ENCODE data around the gene NBPF15.
"Not testable (repeated sequence)": the region's sequence is repeated elsewhere in the genome, so short reads cannot be mapped to it uniquely, and the experiment has no call there.

DNA sequence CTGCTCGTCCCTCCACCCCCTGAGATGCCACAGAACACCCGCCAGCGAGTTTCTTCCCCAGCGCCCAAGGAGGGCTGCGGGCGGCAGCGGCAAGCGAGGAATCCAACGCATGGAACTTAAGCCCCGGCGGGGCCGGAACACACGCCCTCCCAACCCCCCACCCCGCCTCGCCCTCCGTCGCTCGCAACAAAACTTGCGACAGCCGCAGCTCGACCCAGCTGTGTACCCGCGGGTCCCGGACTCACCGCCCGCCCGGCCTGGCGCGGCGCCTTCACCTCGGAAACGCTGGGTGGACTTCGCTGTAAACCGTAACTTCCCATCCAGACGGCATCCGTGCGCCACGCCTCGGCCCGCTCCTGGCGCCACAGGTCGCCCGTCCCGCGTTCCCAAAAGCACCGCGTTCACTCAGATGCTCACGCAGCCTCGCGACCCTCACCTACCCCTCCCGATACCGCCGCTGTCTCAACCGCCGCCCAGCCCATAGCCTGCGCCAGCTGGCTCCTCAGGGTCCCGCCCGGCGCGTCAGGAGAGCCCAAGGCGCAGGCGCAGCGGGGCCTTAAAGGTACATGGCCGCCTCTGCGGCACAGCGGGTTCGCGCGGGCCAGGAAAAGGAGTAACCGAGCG is at the start of gene NBPF15:
- TF ChIP-seq POLR2AphosphoS5 (IDR thresholded peaks at IDR 0.05; ENCODE audit: low read depth); SPI1 (IDR thresholded peaks at IDR 0.05; ENCODE audit: borderline replicate concordance, low read depth): not testable (repeated sequence)
- TF ChIP-seq, protein P1, sequence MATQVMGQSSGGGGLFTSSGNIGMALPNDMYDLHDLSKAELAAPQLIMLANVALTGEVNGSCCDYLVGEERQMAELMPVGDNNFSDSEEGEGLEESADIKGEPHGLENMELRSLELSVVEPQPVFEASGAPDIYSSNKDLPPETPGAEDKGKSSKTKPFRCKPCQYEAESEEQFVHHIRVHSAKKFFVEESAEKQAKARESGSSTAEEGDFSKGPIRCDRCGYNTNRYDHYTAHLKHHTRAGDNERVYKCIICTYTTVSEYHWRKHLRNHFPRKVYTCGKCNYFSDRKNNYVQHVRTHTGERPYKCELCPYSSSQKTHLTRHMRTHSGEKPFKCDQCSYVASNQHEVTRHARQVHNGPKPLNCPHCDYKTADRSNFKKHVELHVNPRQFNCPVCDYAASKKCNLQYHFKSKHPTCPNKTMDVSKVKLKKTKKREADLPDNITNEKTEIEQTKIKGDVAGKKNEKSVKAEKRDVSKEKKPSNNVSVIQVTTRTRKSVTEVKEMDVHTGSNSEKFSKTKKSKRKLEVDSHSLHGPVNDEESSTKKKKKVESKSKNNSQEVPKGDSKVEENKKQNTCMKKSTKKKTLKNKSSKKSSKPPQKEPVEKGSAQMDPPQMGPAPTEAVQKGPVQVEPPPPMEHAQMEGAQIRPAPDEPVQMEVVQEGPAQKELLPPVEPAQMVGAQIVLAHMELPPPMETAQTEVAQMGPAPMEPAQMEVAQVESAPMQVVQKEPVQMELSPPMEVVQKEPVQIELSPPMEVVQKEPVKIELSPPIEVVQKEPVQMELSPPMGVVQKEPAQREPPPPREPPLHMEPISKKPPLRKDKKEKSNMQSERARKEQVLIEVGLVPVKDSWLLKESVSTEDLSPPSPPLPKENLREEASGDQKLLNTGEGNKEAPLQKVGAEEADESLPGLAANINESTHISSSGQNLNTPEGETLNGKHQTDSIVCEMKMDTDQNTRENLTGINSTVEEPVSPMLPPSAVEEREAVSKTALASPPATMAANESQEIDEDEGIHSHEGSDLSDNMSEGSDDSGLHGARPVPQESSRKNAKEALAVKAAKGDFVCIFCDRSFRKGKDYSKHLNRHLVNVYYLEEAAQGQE (IDR thresholded peaks at IDR 0.05; ENCODE audit: insufficient replicate concordance, low read depth) = not testable (repeated sequence)
- TF ChIP-seq, protein P2, sequence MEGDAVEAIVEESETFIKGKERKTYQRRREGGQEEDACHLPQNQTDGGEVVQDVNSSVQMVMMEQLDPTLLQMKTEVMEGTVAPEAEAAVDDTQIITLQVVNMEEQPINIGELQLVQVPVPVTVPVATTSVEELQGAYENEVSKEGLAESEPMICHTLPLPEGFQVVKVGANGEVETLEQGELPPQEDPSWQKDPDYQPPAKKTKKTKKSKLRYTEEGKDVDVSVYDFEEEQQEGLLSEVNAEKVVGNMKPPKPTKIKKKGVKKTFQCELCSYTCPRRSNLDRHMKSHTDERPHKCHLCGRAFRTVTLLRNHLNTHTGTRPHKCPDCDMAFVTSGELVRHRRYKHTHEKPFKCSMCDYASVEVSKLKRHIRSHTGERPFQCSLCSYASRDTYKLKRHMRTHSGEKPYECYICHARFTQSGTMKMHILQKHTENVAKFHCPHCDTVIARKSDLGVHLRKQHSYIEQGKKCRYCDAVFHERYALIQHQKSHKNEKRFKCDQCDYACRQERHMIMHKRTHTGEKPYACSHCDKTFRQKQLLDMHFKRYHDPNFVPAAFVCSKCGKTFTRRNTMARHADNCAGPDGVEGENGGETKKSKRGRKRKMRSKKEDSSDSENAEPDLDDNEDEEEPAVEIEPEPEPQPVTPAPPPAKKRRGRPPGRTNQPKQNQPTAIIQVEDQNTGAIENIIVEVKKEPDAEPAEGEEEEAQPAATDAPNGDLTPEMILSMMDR (IDR thresholded peaks at IDR 0.05; ENCODE audit: insufficient read depth, low read length) = not testable (repeated sequence)
